Peyer's patch (tissue), 4 donors: Measurements from ENCODE around the gene CNTNAP2. TPM values are rescaled to one million over a fixed set of nuclear protein-coding genes. Genes with fewer than 3 reads are reported as not detected.

Experiments
- DNase-seq, 3 donors: peaks; one replicate each; pipeline ENCODE4 v3.0.0-alpha.2; 2017 to 2019
- H3K27ac ChIP-seq, 4 donors: fragments of 200-600 bp; sonication (generic); one replicate each; pipeline ENCODE4 v1.5.1; 2016 to 2019
- H3K27me3 ChIP-seq, 2 donors: fragments of 200-600 bp; sonication (generic); one replicate each; pipeline ENCODE4 v1.5.1; 2019
- H3K36me3 ChIP-seq, 3 donors: fragments of 200-600 bp; sonication (generic); one replicate each; pipeline ENCODE4 v1.5.1; 2016 to 2019
- H3K4me1 ChIP-seq, 4 donors: fragments of 200-600 bp; sonication (generic); one replicate each; pipeline ENCODE4 v1.5.1; 2016 to 2019
- H3K4me3 ChIP-seq, 4 donors: fragments of 200-600 bp; sonication (generic); 1 replicate in 3 of 4; 2 replicates in 1 of 4; pipeline ENCODE4 v1.5.1; 2016 to 2019; ENCODE audit warnings: mild to moderate bottlenecking in 1 of 4
- H3K9me3 ChIP-seq, 4 donors: fragments of 200-600 bp; sonication (generic); one replicate each; pipeline ENCODE4 v1.5.1; 2016 to 2019; ENCODE audit warnings: mild to moderate bottlenecking in 1 of 4
- POLR2A ChIP-seq, 2 donors: fragments of 450-650 bp; IDR thresholded peaks; one replicate each; pipeline ENCODE4 v1.5.1; 2017; ENCODE audit warnings: antibody characterized with exemption in 2 of 2, mild to moderate bottlenecking in 2 of 2, moderate library complexity in 2 of 2
- total RNA-seq, 4 donors: library from RNA; depleted of rRNA; stranded (reverse); fragments of >200 nt; gene quantifications; one replicate each; pipeline ENCODE4 v1.1.0, GENCODE V29; 2016
- TF ChIP-seq, protein P1 (sequence below), 6 experiments: fragments of 450-650 bp in 4 of 6; fragments of 200-600 bp in 2 of 6; sonication (generic) in 1 of 6; IDR thresholded peaks; one replicate each; pipeline ENCODE4 v1.5.1; 2017 to 2019; ENCODE audit warnings: antibody characterized with exemption in 6 of 6, mild to moderate bottlenecking in 3 of 6, moderate library complexity in 1 of 6

The CNTNAP2 gene
- total RNA-seq, 4 donors from 2014 or later: 1.5 to 4.9 (median 3.6) TPM

DNA sequence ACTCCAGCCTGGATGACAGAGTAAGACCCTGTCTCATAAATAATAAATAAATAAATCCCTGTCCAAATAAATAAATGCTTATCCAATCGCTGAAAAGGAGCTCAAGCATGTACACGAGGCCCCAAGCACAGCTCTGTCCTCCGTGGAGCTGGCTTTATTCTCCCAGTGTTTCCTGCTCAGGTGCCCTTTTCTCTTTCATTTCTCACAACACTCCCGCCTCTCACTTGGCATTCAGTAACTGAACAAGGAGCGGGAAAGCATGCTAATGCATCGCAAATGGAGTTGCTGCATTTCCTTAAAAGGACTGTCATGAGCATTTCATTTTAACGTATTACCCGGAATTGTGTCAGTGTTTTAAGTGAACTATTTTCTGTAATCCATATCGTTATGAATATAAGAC lies 2263.1 kb downstream of the CNTNAP2 start:
- TF ChIP-seq, protein P1, sequence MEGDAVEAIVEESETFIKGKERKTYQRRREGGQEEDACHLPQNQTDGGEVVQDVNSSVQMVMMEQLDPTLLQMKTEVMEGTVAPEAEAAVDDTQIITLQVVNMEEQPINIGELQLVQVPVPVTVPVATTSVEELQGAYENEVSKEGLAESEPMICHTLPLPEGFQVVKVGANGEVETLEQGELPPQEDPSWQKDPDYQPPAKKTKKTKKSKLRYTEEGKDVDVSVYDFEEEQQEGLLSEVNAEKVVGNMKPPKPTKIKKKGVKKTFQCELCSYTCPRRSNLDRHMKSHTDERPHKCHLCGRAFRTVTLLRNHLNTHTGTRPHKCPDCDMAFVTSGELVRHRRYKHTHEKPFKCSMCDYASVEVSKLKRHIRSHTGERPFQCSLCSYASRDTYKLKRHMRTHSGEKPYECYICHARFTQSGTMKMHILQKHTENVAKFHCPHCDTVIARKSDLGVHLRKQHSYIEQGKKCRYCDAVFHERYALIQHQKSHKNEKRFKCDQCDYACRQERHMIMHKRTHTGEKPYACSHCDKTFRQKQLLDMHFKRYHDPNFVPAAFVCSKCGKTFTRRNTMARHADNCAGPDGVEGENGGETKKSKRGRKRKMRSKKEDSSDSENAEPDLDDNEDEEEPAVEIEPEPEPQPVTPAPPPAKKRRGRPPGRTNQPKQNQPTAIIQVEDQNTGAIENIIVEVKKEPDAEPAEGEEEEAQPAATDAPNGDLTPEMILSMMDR (IDR thresholded peaks at IDR 0.05): no peak
- no peak overlapping the region for H3K27ac ChIP-seq

DNA sequence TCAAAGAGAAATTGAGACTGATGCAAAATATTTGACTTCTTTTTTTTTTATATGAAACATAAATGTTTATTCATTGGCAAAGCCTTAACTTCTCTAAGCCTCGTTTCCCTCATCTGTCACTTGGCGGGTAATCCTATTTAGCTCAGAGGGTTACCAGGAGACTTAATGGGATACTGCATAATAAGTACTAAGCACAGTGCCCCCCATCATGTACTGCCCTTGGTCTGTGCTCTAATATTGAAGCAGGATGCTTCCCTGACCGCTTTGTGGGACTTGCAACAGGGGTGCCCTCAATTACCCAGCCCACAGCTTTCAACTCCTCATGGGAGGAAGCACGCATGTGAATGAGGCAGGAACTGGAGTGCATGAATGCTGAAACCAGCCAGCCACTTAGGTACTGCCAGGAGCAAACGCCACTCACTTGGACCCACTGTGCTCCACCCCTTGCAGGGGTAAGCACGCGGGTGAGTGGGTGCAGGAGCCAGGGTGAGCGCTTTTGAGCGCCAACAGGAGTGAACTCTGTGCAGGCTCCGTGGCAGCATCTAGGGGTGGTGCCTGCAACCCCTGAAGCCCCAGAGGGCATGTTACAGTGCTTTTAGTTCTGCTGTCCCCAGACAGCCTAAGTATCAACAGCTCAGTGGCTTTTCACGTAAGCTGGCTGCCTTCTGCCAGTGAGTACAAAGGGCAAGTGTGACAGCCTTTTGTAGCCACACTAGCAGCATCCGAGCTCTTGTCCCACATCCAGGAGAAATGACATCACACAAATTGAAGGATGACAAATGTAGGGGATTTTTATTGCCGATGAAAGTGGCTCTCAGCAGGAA lies 2264.2 kb downstream of the CNTNAP2 start:
- Histone ChIP-seq H3K4me1 (no peaks in the 10 kb centered on the region), H3K27ac (no peak overlapping the region), H3K27me3 (no peaks in the 10 kb centered on the region), H3K36me3 (no peaks in the 10 kb centered on the region), H3K4me3 (no peak overlapping the region), H3K9me3 (no peaks in the 10 kb centered on the region)
- TF ChIP-seq, protein P1 (IDR thresholded peaks at IDR 0.05): no peak
- TF ChIP-seq POLR2A (IDR thresholded peaks at IDR 0.05): no peak
- DNase-seq: no peak

More for the DNA sequence above, 2263.1 kb downstream of the CNTNAP2 start:
- Histone ChIP-seq H3K36me3 (no peaks in the 10 kb centered on the region), H3K27me3 (no peaks in the 10 kb centered on the region), H3K4me3 (no peak overlapping the region), H3K4me1 (no peaks in the 10 kb centered on the region), H3K9me3 (no peaks in the 10 kb centered on the region)
- no peak for DNase-seq

DNA sequence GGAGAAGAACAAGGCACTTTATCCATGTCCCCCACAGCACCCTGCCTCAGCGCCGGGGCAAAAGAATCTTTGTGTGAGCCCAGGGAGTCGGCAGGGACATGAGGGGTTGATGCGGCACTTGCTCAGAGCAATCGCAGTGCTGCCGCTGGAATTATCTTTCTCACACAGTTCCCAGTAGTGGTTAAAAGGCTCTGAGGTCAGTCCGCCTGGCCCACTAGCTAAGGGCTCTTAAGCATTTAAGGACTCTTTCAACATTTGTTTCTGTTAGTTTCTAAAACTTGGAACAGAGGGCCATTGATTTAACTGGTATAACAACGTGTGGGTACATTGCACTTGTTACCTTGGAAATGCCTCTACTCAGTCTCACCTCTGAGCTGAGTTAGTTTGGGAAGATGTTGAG lies 2266.0 kb downstream of the CNTNAP2 start:
- Histone ChIP-seq H3K27me3 (no peaks in the 10 kb centered on the region), H3K4me3 (no peak overlapping the region), H3K27ac (no peak overlapping the region), H3K36me3 (no peaks in the 10 kb centered on the region), H3K9me3 (no peaks in the 10 kb centered on the region), H3K4me1 (no peaks in the 10 kb centered on the region)
- no peak for DNase-seq
- no peak for TF ChIP-seq POLR2A (IDR thresholded peaks at IDR 0.05)
- TF ChIP-seq, protein P1 (IDR thresholded peaks at IDR 0.05): no peak

DNA sequence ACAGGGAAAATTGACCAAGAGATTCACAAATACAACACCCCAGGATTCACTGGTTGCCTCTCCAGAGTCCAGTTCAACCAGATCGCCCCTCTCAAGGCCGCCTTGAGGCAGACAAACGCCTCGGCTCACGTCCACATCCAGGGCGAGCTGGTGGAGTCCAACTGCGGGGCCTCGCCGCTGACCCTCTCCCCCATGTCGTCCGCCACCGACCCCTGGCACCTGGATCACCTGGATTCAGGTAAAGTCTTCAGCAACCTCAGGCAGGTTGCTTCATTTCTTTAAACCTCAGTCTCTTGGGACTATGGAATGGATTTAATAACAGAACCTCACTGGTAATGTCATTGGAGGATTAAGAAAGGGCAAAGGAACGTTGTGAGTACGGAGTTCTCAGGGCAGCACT lies 2267.1 kb downstream of the CNTNAP2 start:
- no peak for DNase-seq
- no peaks in the 10 kb centered on the region for H3K36me3 ChIP-seq
- H3K27ac ChIP-seq: no peak overlapping the region
- TF ChIP-seq, protein P1 (IDR thresholded peaks at IDR 0.05): no peak
- TF ChIP-seq POLR2A (IDR thresholded peaks at IDR 0.05): no peak
- H3K9me3 ChIP-seq: no peaks in the 10 kb centered on the region
- H3K27me3 ChIP-seq: no peaks in the 10 kb centered on the region
- no peaks in the 10 kb centered on the region for H3K4me1 ChIP-seq
- H3K4me3 ChIP-seq: no peak overlapping the region

DNA sequence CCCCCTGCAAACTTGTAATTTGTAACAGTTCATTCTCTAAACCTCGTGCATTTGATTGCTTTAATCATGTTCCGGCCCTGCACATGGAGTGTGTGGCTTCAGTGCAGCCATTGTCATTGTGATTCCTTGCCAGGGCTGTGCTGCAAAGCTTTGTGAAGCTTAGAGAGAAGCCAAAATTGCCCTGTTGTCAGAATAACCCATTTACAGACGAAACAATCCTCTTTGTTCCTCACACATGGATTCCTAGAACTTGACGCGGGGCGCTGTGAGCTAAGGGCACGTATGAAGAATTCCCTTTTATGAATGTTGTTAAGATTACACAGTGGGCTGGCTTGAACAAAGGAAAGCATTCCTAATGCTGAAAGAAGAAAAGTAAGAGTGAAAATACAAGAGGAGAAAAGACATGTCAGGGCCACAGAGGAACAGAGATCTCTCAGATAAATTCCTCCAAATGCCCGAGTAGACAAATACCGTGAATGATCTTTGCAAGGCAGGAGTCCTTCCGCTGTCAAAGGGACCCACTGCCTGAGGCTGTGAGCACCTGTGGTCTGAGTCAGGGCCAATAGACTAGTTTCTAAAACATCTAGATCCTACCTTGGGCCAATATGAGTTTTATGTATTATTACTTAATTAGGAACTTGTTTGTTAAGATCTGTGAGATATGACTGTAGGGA lies 2268.5 kb downstream of the CNTNAP2 start:
- Histone ChIP-seq H3K4me3 (no peak overlapping the region), H3K27me3 (no peaks in the 10 kb centered on the region), H3K36me3 (no peaks in the 10 kb centered on the region), H3K4me1 (no peaks in the 10 kb centered on the region), H3K27ac (no peak overlapping the region), H3K9me3 (no peaks in the 10 kb centered on the region)
- no peak for TF ChIP-seq POLR2A (IDR thresholded peaks at IDR 0.05)
- TF ChIP-seq, protein P1 (IDR thresholded peaks at IDR 0.05): no peak
- no peak for DNase-seq
